ENCODE results near the gene POGZ. TPM values are rescaled to one million over a fixed set of nuclear protein-coding genes. Genes with fewer than 3 reads are reported as not detected.
"Not testable (repeated sequence)": the region's sequence is repeated elsewhere in the genome, so short reads cannot be mapped to it uniquely, and the experiment has no call there.

The POGZ gene
- total RNA-seq, 1 experiment from 2014 or later, result 4.2 TPM

- Histone ChIP-seq H3K27me3 (no peaks in the 10 kb centered on the region), H3K4me3 (no peak overlapping the region), H3K36me3 (peaks cover 81% of the 10 kb centered on the region), H3K9me3 (no peaks in the 10 kb centered on the region)
- DNase-seq, result no peak
Measured at GRCh38 chr1:151405187-151405951, 53.9 kb downstream of the POGZ start.

- no peaks in the 10 kb centered on the region; the same call in 1 of the 2 replicates for H3K27me3 ChIP-seq
- H3K9me3 ChIP-seq, result no peaks in the 10 kb centered on the region
- H3K4me3 ChIP-seq, result no peak overlapping the region
- no peak for DNase-seq
- peaks cover 74% of the 10 kb centered on the region for H3K36me3 ChIP-seq
Measured at GRCh38 chr1:151403612-151404011, 55.7 kb downstream of the POGZ start.

GRCh38 chr1:151402764-151403163, 56.5 kb downstream of the POGZ start:
- H3K9me3 ChIP-seq, result no peaks in the 10 kb centered on the region
- H3K27me3 ChIP-seq, result no peaks in the 10 kb centered on the region; the same call in 1 of the 2 replicates
- no peak overlapping the region for H3K4me3 ChIP-seq
- no peak for DNase-seq
- peaks cover 68% of the 10 kb centered on the region for H3K36me3 ChIP-seq

GRCh38 chr1:151401860-151402259, 57.4 kb downstream of the POGZ start:
- Histone ChIP-seq H3K36me3 (peaks cover 60% of the 10 kb centered on the region), H3K4me3 (no peak overlapping the region), H3K27me3 (no peaks in the 10 kb centered on the region; the same call in 1 of the 2 replicates), H3K9me3 (no peaks in the 10 kb centered on the region)
- DNase-seq, result no peak

GRCh38 chr1:151401125-151401788, 58.0 kb downstream of the POGZ start:
- DNase-seq, result no peak
- Histone ChIP-seq H3K9me3 (no peaks in the 10 kb centered on the region), H3K4me3 (peak overlapping the region; percentile 100), H3K36me3 (peaks cover 55% of the 10 kb centered on the region), H3K27me3 (no peaks in the 10 kb centered on the region; the same call in 1 of the 2 replicates)

- H3K36me3 ChIP-seq, result peaks cover 42% of the 10 kb centered on the region
- DNase-seq, result peak; percentile 86
- H3K4me3 ChIP-seq, result peak within 1 kb of the TSS; percentile 100
- no peaks in the 10 kb centered on the region; the same call in 1 of the 2 replicates for H3K27me3 ChIP-seq
- H3K9me3 ChIP-seq, result peaks cover 2% of the 10 kb centered on the region
Measured at GRCh38 chr1:151399324-151400171, 59.7 kb downstream of the POGZ start, which contains the start of gene PSMB4. Gene PSMB4, plus strand, starts transcription at chr1:151399573. Its CDS starts 15 bp downstream, at chr1:151399588.

- not testable (repeated sequence) for DNase-seq, H3K27me3 ChIP-seq, H3K9me3 ChIP-seq, H3K4me3 ChIP-seq
- H3K36me3 ChIP-seq, result peaks cover 20% of the 10 kb centered on the region
Measured at GRCh38 chr1:151396265-151396664, 63.0 kb downstream of the POGZ start.

GRCh38 chr1:151393583-151393982, 65.7 kb downstream of the POGZ start:
- H3K4me3 ChIP-seq, result no peak overlapping the region
- H3K9me3 ChIP-seq, result peaks cover 9% of the 10 kb centered on the region
- DNase-seq, result no peak
- H3K27me3 ChIP-seq, result no peaks in the 10 kb centered on the region; the same call in 1 of the 2 replicates
- H3K36me3 ChIP-seq, result no peaks in the 10 kb centered on the region

GRCh38 chr1:151391079-151391563, 68.2 kb downstream of the POGZ start:
- H3K27me3 ChIP-seq, result no peaks in the 10 kb centered on the region

GRCh38 chr1:151390221-151391078, 68.8 kb downstream of the POGZ start:
- not testable (repeated sequence) for H3K4me3 ChIP-seq, H3K36me3 ChIP-seq, DNase-seq, H3K27me3 ChIP-seq, H3K9me3 ChIP-seq

More at GRCh38 chr1:151391079-151391563, 68.2 kb downstream of the POGZ start:
- DNase-seq, result no peak
- Histone ChIP-seq H3K36me3 (no peaks in the 10 kb centered on the region), H3K4me3 (no peak overlapping the region), H3K9me3 (peaks cover 9% of the 10 kb centered on the region)

- Histone ChIP-seq H3K4me3 (no peak overlapping the region), H3K36me3 (no peaks in the 10 kb centered on the region)
- DNase-seq, result no peak
Measured at GRCh38 chr1:151386002-151386401, 73.3 kb downstream of the POGZ start.

GRCh38 chr1:151384584-151384983, 74.7 kb downstream of the POGZ start:
- no peak for DNase-seq

More at GRCh38 chr1:151386002-151386401, 73.3 kb downstream of the POGZ start:
- no peaks in the 10 kb centered on the region for H3K27me3 ChIP-seq
- H3K9me3 ChIP-seq, result no peaks in the 10 kb centered on the region

GRCh38 chr1:151377150-151377884, 82.0 kb downstream of the POGZ start:
- H3K4me3 ChIP-seq, result no peak overlapping the region
- no peaks in the 10 kb centered on the region for H3K9me3 ChIP-seq
- no peaks in the 10 kb centered on the region for H3K27me3 ChIP-seq
- no peaks in the 10 kb centered on the region for H3K36me3 ChIP-seq
- no peak for DNase-seq

More at GRCh38 chr1:151384584-151384983, 74.7 kb downstream of the POGZ start:
- H3K27me3 ChIP-seq, result no peaks in the 10 kb centered on the region
- no peak overlapping the region for H3K4me3 ChIP-seq
- no peaks in the 10 kb centered on the region for H3K36me3 ChIP-seq
- H3K9me3 ChIP-seq, result no peaks in the 10 kb centered on the region

GRCh38 chr1:151373196-151373595, 86.1 kb downstream of the POGZ start:
- Histone ChIP-seq H3K9me3 (no peaks in the 10 kb centered on the region), H3K27me3 (no peaks in the 10 kb centered on the region), H3K4me3 (no peak overlapping the region), H3K36me3 (no peaks in the 10 kb centered on the region)
- DNase-seq, result no peak

All from MG63 (cell line).